ENCODE measurements around the gene YARS1.

The YARS1 gene

DNA sequence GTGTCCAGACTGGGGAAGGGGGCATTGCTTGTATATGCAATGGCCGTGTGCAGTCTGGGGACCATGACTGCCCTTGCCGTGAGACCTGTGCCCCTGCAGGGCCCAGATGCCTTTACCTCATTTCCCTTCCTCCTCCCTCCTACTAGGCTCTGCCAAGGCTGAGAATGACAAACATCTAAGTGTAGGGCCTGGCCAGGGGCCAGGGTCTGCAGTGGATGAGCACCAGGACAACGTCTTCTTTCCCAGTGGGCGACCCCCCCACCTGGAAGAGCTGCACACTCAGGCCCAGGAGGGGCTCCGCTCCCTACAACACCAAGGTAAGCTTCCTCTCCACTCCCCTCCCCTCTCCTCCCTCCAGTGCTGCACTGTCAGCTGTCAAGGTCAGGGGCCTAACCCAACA lies 49.5 kb downstream of the YARS1 start:
- Histone ChIP-seq H3K4me3 (ENCODE audit: low read length) (no peak overlapping the region), H2AFZ (ENCODE audit: low read length) (no peak overlapping the region), H3K79me2 (ENCODE audit: low read length) (no peaks in the 10 kb centered on the region), H3K4me2 (ENCODE audit: low read depth, low read length) (no peak overlapping the region), H3K4me1 (ENCODE audit: low read length) (no peaks in the 10 kb centered on the region), H3K9ac (ENCODE audit: low read length) (no peak overlapping the region), H3K9me3 (replicated peaks; ENCODE audit: insufficient read depth, low read length) (no peaks in the 10 kb centered on the region), H3K27ac (ENCODE audit: low read length) (no peak overlapping the region), H4K20me1 (ENCODE audit: insufficient read depth, low read length) (no peaks in the 10 kb centered on the region), H3K27me3 (replicated peaks; ENCODE audit: insufficient read depth, low read length) (no peaks in the 10 kb centered on the region), H3K36me3 (replicated peaks; ENCODE audit: insufficient read depth, low read length) (no peaks in the 10 kb centered on the region), H3K9me2 (replicated peaks; ENCODE audit: insufficient read depth, low read length) (no peaks in the 10 kb centered on the region), H3F3A (ENCODE audit: insufficient read depth, low read length) (no peaks in the 10 kb centered on the region)
- no peak for TF ChIP-seq EZH2 (optimal IDR thresholded peaks at IDR 0.05; ENCODE audit: low read depth, low read length)
- TF ChIP-seq, protein P1, sequence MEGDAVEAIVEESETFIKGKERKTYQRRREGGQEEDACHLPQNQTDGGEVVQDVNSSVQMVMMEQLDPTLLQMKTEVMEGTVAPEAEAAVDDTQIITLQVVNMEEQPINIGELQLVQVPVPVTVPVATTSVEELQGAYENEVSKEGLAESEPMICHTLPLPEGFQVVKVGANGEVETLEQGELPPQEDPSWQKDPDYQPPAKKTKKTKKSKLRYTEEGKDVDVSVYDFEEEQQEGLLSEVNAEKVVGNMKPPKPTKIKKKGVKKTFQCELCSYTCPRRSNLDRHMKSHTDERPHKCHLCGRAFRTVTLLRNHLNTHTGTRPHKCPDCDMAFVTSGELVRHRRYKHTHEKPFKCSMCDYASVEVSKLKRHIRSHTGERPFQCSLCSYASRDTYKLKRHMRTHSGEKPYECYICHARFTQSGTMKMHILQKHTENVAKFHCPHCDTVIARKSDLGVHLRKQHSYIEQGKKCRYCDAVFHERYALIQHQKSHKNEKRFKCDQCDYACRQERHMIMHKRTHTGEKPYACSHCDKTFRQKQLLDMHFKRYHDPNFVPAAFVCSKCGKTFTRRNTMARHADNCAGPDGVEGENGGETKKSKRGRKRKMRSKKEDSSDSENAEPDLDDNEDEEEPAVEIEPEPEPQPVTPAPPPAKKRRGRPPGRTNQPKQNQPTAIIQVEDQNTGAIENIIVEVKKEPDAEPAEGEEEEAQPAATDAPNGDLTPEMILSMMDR (IDR thresholded peaks at IDR 0.05; ENCODE audit: low read length) = no peak
- TF ChIP-seq EZH2phosphoT487 (IDR thresholded peaks at IDR 0.05; ENCODE audit: low read length) = no peak
- no peak for DNase-seq

DNA sequence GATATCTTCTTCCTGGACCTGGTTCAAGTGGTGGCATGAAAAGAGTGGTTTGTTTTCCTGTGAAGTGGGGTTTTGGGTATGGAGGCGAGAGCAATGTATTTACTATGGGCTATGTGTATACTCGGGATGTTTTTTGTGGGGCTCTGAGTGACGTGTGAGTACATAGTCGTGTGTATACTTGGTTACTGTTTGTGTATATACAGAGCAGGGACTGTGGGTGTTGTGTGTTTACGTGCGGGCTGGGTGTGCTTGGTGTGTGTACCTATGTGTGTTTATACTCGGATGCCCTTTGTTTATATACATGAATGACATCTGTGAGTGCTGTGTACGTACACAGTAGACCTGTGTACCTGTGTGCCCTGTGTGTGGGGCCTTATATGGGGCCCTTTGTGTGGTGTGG lies 50.0 kb downstream of the YARS1 start:
- TF ChIP-seq EZH2 (optimal IDR thresholded peaks at IDR 0.05; ENCODE audit: low read depth, low read length) = no peak
- TF ChIP-seq, protein P1 (IDR thresholded peaks at IDR 0.05; ENCODE audit: low read length) = no peak
- no peak for TF ChIP-seq EZH2phosphoT487 (IDR thresholded peaks at IDR 0.05; ENCODE audit: low read length)
- no peaks in the 10 kb centered on the region for H4K20me1 ChIP-seq (ENCODE audit: insufficient read depth, low read length)
- H3F3A ChIP-seq (ENCODE audit: insufficient read depth, low read length) = no peaks in the 10 kb centered on the region
- no peaks in the 10 kb centered on the region for H3K9me2 ChIP-seq (replicated peaks; ENCODE audit: insufficient read depth, low read length)
- H3K4me1 ChIP-seq (ENCODE audit: low read length) = no peaks in the 10 kb centered on the region
- H3K4me2 ChIP-seq (ENCODE audit: low read depth, low read length) = no peak overlapping the region
- no peaks in the 10 kb centered on the region for H3K36me3 ChIP-seq (replicated peaks; ENCODE audit: insufficient read depth, low read length)
- H2AFZ ChIP-seq (ENCODE audit: low read length) = no peak overlapping the region
- H3K9ac ChIP-seq (ENCODE audit: low read length) = no peak overlapping the region
- no peak overlapping the region for H3K27ac ChIP-seq (ENCODE audit: low read length)
- no peaks in the 10 kb centered on the region for H3K27me3 ChIP-seq (replicated peaks; ENCODE audit: insufficient read depth, low read length)
- H3K9me3 ChIP-seq (replicated peaks; ENCODE audit: insufficient read depth, low read length) = no peaks in the 10 kb centered on the region
- H3K4me3 ChIP-seq (ENCODE audit: low read length) = no peak overlapping the region
- DNase-seq = no peak
- H3K79me2 ChIP-seq (ENCODE audit: low read length) = no peaks in the 10 kb centered on the region

DNA sequence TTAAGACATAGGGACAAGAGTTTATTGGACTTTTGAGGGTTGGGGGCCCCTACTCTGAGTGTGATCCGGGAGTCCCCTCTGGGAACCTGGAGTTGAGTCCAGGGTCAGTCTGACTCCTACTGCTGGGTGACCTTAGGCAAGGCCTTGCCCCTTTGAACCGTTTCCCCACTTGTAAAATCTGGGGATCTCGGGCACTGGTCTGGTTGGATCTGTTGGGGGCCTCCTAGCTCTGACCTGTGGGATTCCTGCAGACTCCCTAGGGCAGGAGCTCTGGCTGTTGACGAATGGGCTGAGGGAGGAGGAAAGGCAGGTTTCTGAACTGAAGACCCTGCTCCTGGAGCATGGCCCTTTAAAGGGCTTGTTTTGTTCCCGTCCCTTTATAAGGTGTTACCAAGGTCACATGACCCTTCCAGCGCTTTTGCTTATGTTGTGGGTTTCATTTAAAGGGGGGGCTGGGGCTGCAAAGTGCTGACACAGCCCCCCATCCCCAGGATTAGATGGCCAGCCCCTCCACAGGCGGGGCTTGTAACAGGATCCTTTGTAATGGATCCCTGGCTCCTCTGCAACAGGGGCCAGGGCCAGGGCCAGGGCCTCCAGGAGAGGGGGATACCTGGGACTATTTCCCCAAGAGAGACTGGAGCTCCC lies 50.7 kb downstream of the YARS1 start:
- H4K20me1 ChIP-seq (ENCODE audit: insufficient read depth, low read length) = no peaks in the 10 kb centered on the region
- TF ChIP-seq, protein P1 (IDR thresholded peaks at IDR 0.05; ENCODE audit: low read length) = no peak
- TF ChIP-seq EZH2phosphoT487 (IDR thresholded peaks at IDR 0.05; ENCODE audit: low read length) (no peak), EZH2 (optimal IDR thresholded peaks at IDR 0.05; ENCODE audit: low read depth, low read length) (no peak)
- no peak overlapping the region for H3K4me3 ChIP-seq (ENCODE audit: low read length)
- H3F3A ChIP-seq (ENCODE audit: insufficient read depth, low read length) = no peaks in the 10 kb centered on the region
- H3K36me3 ChIP-seq (replicated peaks; ENCODE audit: insufficient read depth, low read length) = no peaks in the 10 kb centered on the region
- DNase-seq = no peak
- no peak overlapping the region for H3K9ac ChIP-seq (ENCODE audit: low read length)
- H3K9me2 ChIP-seq (replicated peaks; ENCODE audit: insufficient read depth, low read length) = no peaks in the 10 kb centered on the region
- no peak overlapping the region for H2AFZ ChIP-seq (ENCODE audit: low read length)
- H3K27me3 ChIP-seq (replicated peaks; ENCODE audit: insufficient read depth, low read length) = no peaks in the 10 kb centered on the region
- H3K27ac ChIP-seq (ENCODE audit: low read length) = no peak overlapping the region
- H3K4me2 ChIP-seq (ENCODE audit: low read depth, low read length) = no peak overlapping the region
- no peaks in the 10 kb centered on the region for H3K9me3 ChIP-seq (replicated peaks; ENCODE audit: insufficient read depth, low read length)
- H3K4me1 ChIP-seq (ENCODE audit: low read length) = no peaks in the 10 kb centered on the region
- H3K79me2 ChIP-seq (ENCODE audit: low read length) = no peaks in the 10 kb centered on the region
